ENCODE data around the gene SLC9B2.

Gene SLC9B2

DNA sequence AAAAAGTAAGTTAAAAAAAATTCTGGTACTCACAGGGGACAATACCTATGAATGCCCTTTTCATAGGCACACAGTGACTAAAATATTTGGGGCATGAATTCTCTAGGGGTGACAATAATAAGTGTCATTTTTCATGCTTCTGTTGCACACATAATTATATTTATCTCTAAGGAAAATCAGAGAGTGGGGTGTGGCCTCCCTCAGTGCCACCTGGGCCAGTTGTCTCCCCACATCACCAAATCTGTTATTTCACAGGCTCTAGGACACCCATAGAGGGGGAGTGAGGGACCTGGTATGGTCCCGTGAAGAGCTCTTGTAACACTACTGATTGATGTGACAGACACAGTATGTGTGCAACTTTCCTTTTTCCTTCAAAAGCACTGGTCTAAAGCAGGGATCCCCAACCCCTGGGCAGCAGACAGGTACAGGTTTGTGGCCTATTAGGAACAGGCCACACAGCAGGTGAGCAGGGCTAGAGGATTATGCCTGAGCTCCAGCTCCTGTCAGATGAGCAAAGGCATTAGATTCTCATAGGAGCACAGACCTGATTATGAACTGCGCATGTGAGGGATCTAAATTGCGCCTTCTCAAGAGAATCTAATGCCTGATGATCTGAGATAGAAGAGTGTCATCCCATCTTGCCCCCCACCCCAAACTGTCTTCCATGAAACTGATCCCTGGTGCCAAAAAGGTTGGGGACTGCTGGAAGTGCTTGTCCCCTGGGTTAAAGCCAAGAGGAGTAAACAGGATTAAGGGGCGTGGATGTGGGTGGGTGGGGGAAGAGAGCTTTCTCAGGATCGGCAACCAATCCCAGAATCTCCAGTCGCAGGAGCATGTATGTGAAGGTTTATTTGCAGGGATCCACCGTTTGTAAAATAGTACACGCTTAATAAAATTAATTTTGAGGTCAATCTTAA, 57.9 kb downstream of the SLC9B2 start:
- Histone ChIP-seq H3K4me1 (ENCODE audit: low read depth, poor library complexity, severe bottlenecking) (peaks cover 21% of the 10 kb centered on the region), H3K4me3 (IDR thresholded peaks at IDR 0.05; ENCODE audit: insufficient read depth, low read depth, low read length) (no peak overlapping the region), H3K27ac (peak overlapping the region; percentile 66), H3K36me3 (ENCODE audit: insufficient read depth) (no peaks in the 10 kb centered on the region), H3K4me2 (peak overlapping the region; percentile 81), H3K9ac (peak overlapping the region; percentile 81), H3K27me3 (ENCODE audit: insufficient read depth, low read depth) (no peaks in the 10 kb centered on the region), H3K79me2 (ENCODE audit: insufficient read depth, low read depth) (no peaks in the 10 kb centered on the region), H2AFZ (ENCODE audit: low read depth) (peak overlapping the region; percentile 98), H4K20me1 (ENCODE audit: insufficient read depth) (no peaks in the 10 kb centered on the region)
- TF ChIP-seq CTCF (conservative IDR thresholded peaks at IDR 0.05; ENCODE audit: low read depth, low read length) = no peak

GRCh38 chr4:103012551-103012950, 64.0 kb downstream of the SLC9B2 start:
- H3K36me3 ChIP-seq (ENCODE audit: insufficient read depth) = no peaks in the 10 kb centered on the region
- H3K4me3 ChIP-seq (IDR thresholded peaks at IDR 0.05; ENCODE audit: insufficient read depth, low read depth, low read length) = no peak overlapping the region
- H3K27ac ChIP-seq = no peak overlapping the region
- no peaks in the 10 kb centered on the region for H3K27me3 ChIP-seq (ENCODE audit: insufficient read depth, low read depth)
- no peak overlapping the region for H2AFZ ChIP-seq (ENCODE audit: low read depth)
- H4K20me1 ChIP-seq (ENCODE audit: insufficient read depth) = no peaks in the 10 kb centered on the region
- H3K4me2 ChIP-seq = no peak overlapping the region
- no peak for TF ChIP-seq CTCF (conservative IDR thresholded peaks at IDR 0.05; ENCODE audit: low read depth, low read length)
- H3K9ac ChIP-seq = no peak overlapping the region
- no peaks in the 10 kb centered on the region for H3K79me2 ChIP-seq (ENCODE audit: insufficient read depth, low read depth)
- H3K4me1 ChIP-seq (ENCODE audit: low read depth, poor library complexity, severe bottlenecking) = peaks cover 8% of the 10 kb centered on the region

- no peak overlapping the region for H3K9ac ChIP-seq
- peaks cover 8% of the 10 kb centered on the region for H3K4me1 ChIP-seq (ENCODE audit: low read depth, poor library complexity, severe bottlenecking)
- no peak for TF ChIP-seq CTCF (conservative IDR thresholded peaks at IDR 0.05; ENCODE audit: low read depth, low read length)
- H3K4me3 ChIP-seq (IDR thresholded peaks at IDR 0.05; ENCODE audit: insufficient read depth, low read depth, low read length) = no peak overlapping the region
- no peaks in the 10 kb centered on the region for H3K36me3 ChIP-seq (ENCODE audit: insufficient read depth)
- no peak overlapping the region for H3K27ac ChIP-seq
- H3K27me3 ChIP-seq (ENCODE audit: insufficient read depth, low read depth) = no peaks in the 10 kb centered on the region
- H4K20me1 ChIP-seq (ENCODE audit: insufficient read depth) = no peaks in the 10 kb centered on the region
- H3K4me2 ChIP-seq = no peak overlapping the region
- H2AFZ ChIP-seq (ENCODE audit: low read depth) = no peak overlapping the region
- H3K79me2 ChIP-seq (ENCODE audit: insufficient read depth, low read depth) = no peaks in the 10 kb centered on the region
Observed at GRCh38 chr4:103012060-103012459, 64.5 kb downstream of the SLC9B2 start.

GRCh38 chr4:103011378-103012025, 65.1 kb downstream of the SLC9B2 start:
- no peak overlapping the region for H3K9ac ChIP-seq

More at GRCh38 chr4:103011378-103012025, 65.1 kb downstream of the SLC9B2 start:
- Histone ChIP-seq H3K79me2 (ENCODE audit: insufficient read depth, low read depth) (no peaks in the 10 kb centered on the region), H3K36me3 (ENCODE audit: insufficient read depth) (no peaks in the 10 kb centered on the region), H3K4me1 (ENCODE audit: low read depth, poor library complexity, severe bottlenecking) (peaks cover 8% of the 10 kb centered on the region), H3K27me3 (ENCODE audit: insufficient read depth, low read depth) (no peaks in the 10 kb centered on the region), H3K4me3 (IDR thresholded peaks at IDR 0.05; ENCODE audit: insufficient read depth, low read depth, low read length) (no peak overlapping the region), H2AFZ (ENCODE audit: low read depth) (no peak overlapping the region), H3K4me2 (no peak overlapping the region), H3K27ac (no peak overlapping the region), H4K20me1 (ENCODE audit: insufficient read depth) (no peaks in the 10 kb centered on the region)
- no peak for TF ChIP-seq CTCF (conservative IDR thresholded peaks at IDR 0.05; ENCODE audit: low read depth, low read length)
